GM12878 (cell line): ENCODE results near the gene CDC14A. TPM values are rescaled to one million over a fixed set of nuclear protein-coding genes. Genes with fewer than 3 reads are reported as not detected.

ENCODE experiments used
- ATAC-seq: fragments of 200-7000 bp; cut with Tn5 transposase; 3 replicates; pipeline ENCODE4 v1.9.1; 2020; ENCODE audit warnings: mild to moderate bottlenecking, moderate library complexity
- BruUV-seq: library from RNA; stranded (reverse); fragments of 400-500 nt; replicated peaks from 2 replicates; lab custom pipeline; 2021; lab: Mats Ljungman, UMichigan
- CTCF ChIA-PET: fragments of 300-600 bp; sonication (Branson Sonifier 250); formaldehyde crosslinking; extraction: SDS; loops from one replicate; lab custom pipeline; 2021; ENCODE audit warnings: inconsistent platforms; lab: Yijun Ruan, JAX
- POLR2A ChIA-PET: fragments of 350-600 bp; formaldehyde crosslinking; extraction: SDS; loops from one replicate; lab custom pipeline; 2021; ENCODE audit warnings: inconsistent platforms; lab: Charles Lee
- RAD21 ChIA-PET: fragments of 300-600 bp; sonication (Branson Sonifier 250); formaldehyde crosslinking; loops from one replicate; lab custom pipeline; 2023; ENCODE audit warnings: antibody characterized with exemption; ENCODE audit not compliant: unreplicated experiment; lab: Charles Lee
- SMC1A ChIA-PET: fragments of 300-600 bp; sonication (Branson Sonifier 250); formaldehyde crosslinking; loops from one replicate; lab custom pipeline; 2023; ENCODE audit not compliant: unreplicated experiment, uncharacterized antibody; lab: Charles Lee
- DNase-seq: peaks from one replicate; pipeline ENCODE4 v3.0.0-alpha.2; 2011; ENCODE audit warnings: low read depth, low spot score
- FAIRE-seq: peaks from 3 replicates; lab custom pipeline; 2011; peaks lifted over from hg19 to GRCh38; lab: Jason Lieb, UNC
- H2AFZ ChIP-seq: 2 replicates; pipeline ENCODE4 v1.6.0; 2011; ENCODE audit warnings: low read depth, low read length, control low read depth; ENCODE audit not compliant: control insufficient read depth
- H3K27ac ChIP-seq: 2 replicates; pipeline ENCODE4 v1.5.1; 2011; ENCODE audit warnings: control low read depth; ENCODE audit not compliant: control insufficient read depth, insufficient read depth
- H3K27me3 ChIP-seq, 2 experiments: replicated peaks in 1 of 2; 2 replicates each; pipeline versions ENCODE4 v1.6.0 to v1.6.1; 2011; ENCODE audit warnings: low read length in 1 of 2; ENCODE audit not compliant: control insufficient read depth in 2 of 2, insufficient read depth in 2 of 2
- H3K36me3 ChIP-seq, 2 experiments: 2 replicates each; pipeline ENCODE4 v1.5.1; 2011; ENCODE audit warnings: low read length in 1 of 2; ENCODE audit not compliant: control insufficient read depth in 2 of 2, insufficient read depth in 2 of 2
- H3K4me1 ChIP-seq: 2 replicates; pipeline ENCODE4 v1.6.1; 2011; ENCODE audit warnings: mild to moderate bottlenecking, low read length, moderate library complexity, mixed read lengths; ENCODE audit not compliant: control insufficient read depth, insufficient read depth
- H3K4me2 ChIP-seq: 2 replicates; pipeline ENCODE4 v1.6.0; 2011; ENCODE audit warnings: control low read depth; ENCODE audit not compliant: control insufficient read depth, insufficient read depth
- H3K4me3 ChIP-seq: fragments of 200-600 bp; sonication (generic); 2 replicates; pipeline ENCODE4 v1.5.1; 2016
- H3K79me2 ChIP-seq: 2 replicates; pipeline ENCODE4 v1.6.0; 2011; ENCODE audit warnings: low read length; ENCODE audit not compliant: control insufficient read depth, insufficient read depth
- H3K9ac ChIP-seq: 2 replicates; pipeline ENCODE4 v1.8.0; 2011; ENCODE audit warnings: low read length, control low read depth, mixed read lengths; ENCODE audit not compliant: control insufficient read depth, insufficient read depth
- H3K9me3 ChIP-seq: replicated peaks from 3 replicates; pipeline ENCODE4 v1.5.1; 2011; ENCODE audit warnings: mild to moderate bottlenecking, low read length; ENCODE audit not compliant: control insufficient read depth, insufficient read depth
- H4K20me1 ChIP-seq: 2 replicates; pipeline ENCODE4 v1.6.0; 2011; ENCODE audit not compliant: control insufficient read depth, insufficient read depth
- CBX5 ChIP-seq: sonication (generic); IDR thresholded peaks from 2 replicates; pipeline ENCODE4 v1.6.1; 2016; ENCODE audit warnings: low read depth, moderate library complexity, mild to moderate bottlenecking, inconsistent platforms
- CREM ChIP-seq: IDR thresholded peaks from 2 replicates; pipeline ENCODE4 v1.6.1; 2014; ENCODE audit warnings: antibody characterized with exemption, low read depth
- ESRRA ChIP-seq: IDR thresholded peaks from 2 replicates; pipeline ENCODE4 v1.6.1; 2012; ENCODE audit warnings: mild to moderate bottlenecking, low read length, improper control_type of control experiment
- FOXK2 ChIP-seq: fragments of 450-650 bp; IDR thresholded peaks from 2 replicates; pipeline ENCODE4 v1.6.1; 2017; ENCODE audit warnings: mild to moderate bottlenecking, moderate library complexity
- IKZF1 ChIP-seq: fragments of 450-650 bp; conservative IDR thresholded peaks from 2 replicates; pipeline ENCODE4 v1.6.1; 2017; ENCODE audit warnings: antibody characterized with exemption, mild to moderate bottlenecking
- IRF4 ChIP-seq: IDR thresholded peaks from 2 replicates; pipeline ENCODE4 v1.6.1; 2011; ENCODE audit warnings: low read depth, low read length
- JUND ChIP-seq: IDR thresholded peaks from 2 replicates; pipeline ENCODE4 v1.6.1; 2012; ENCODE audit warnings: low read depth, mild to moderate bottlenecking, low read length, improper control_type of control experiment, moderate library complexity
- NBN ChIP-seq: fragments of 450-650 bp; IDR thresholded peaks from 2 replicates; pipeline ENCODE4 v1.6.1; 2016
- NFYA ChIP-seq: IDR thresholded peaks from 2 replicates; pipeline ENCODE4 v1.6.1; 2011; ENCODE audit warnings: low read depth, mild to moderate bottlenecking, low read length, improper control_type of control experiment, borderline replicate concordance
- RCOR1 ChIP-seq: conservative IDR thresholded peaks from 2 replicates; pipeline ENCODE4 v1.6.1; 2012; ENCODE audit warnings: low read depth, low read length, improper control_type of control experiment
- SIX5 ChIP-seq: IDR thresholded peaks from 2 replicates; pipeline ENCODE4 v1.6.1; 2011; ENCODE audit warnings: mild to moderate bottlenecking, low read depth, low read length, moderate library complexity; ENCODE audit not compliant: severe bottlenecking
- SUZ12 ChIP-seq: fragments of 200-600 bp; sonication (generic); IDR thresholded peaks from one replicate; pipeline ENCODE4 v1.6.1; 2018; ENCODE audit warnings: antibody characterized with exemption, mild to moderate bottlenecking; ENCODE audit not compliant: unreplicated experiment
- ZNF384 ChIP-seq: IDR thresholded peaks from 2 replicates; pipeline ENCODE4 v1.6.1; 2012; ENCODE audit warnings: low read depth, mild to moderate bottlenecking, low read length, improper control_type of control experiment, borderline replicate concordance
- WGBS: methylation state at CpG from one replicate; pipeline ENCODE4 v1.1.6; 2016; ENCODE audit warnings: low lambda C conversion rate; ENCODE audit not compliant: insufficient replicate concordance, insufficient coverage; ENCODE audit errors: missing lambda C conversion rate; 5-methylcytosine and 5-hydroxymethylcytosine counted together
- in situ Hi-C: fragments of 300-500 bp; cut with MboI; formaldehyde crosslinking; loops from 9 replicates; pipeline ENCODE4 v1.14.3; 2018; ENCODE audit warnings: mixed read lengths
- intact Hi-C: fragments of 100-400 bp; cut with micrococcal nuclease; formaldehyde crosslinking; loops from one replicate; pipeline ENCODE4 v1.14.2; 2022; ENCODE audit not compliant: unreplicated experiment
- polyA plus RNA-seq, 11 experiments: library from polyadenylated mRNA; depleted of rRNA in 4 of 11; unstranded in 6 of 11; stranded (reverse) in 5 of 11; fragments of >200 nt; fragmentation: Nextera tagmentation in 4 of 11; fragmentation: Illumina TruSeq in 1 of 11; extraction: Ambion mirVana in 4 of 11; extraction: Trizol in 1 of 11; gene quantifications; 1 replicate in 1 of 11; 2 replicates in 10 of 11; pipeline versions ENCODE4 v1.2.1 to v1.2.3, GENCODE V29; 2011 to 2016; ENCODE audit warnings: inconsistent platforms in 2 of 11, missing spikeins in 2 of 11, low read depth in 1 of 11
- total RNA-seq, 4 experiments: library from RNA; depleted of rRNA in 3 of 4; stranded (reverse); fragments of >200 nt in 3 of 4; fragmentation: Illumina TruSeq in 1 of 4; extraction: Trizol in 1 of 4; gene quantifications; 2 replicates each; pipeline versions ENCODE4 v1.2.1 to v1.2.3, GENCODE V29; 2013 to 2021
- TF ChIP-seq, protein P1 (sequence below): fragments of 150-350 bp; IDR thresholded peaks from 2 replicates; pipeline ENCODE4 v1.6.1; 2016; ENCODE audit warnings: low read depth, low read length

The CDC14A gene
- total and polyA plus RNA-seq, 10 of the 15 experiments (the other 5 are each of a cell fraction or from before 2014, with no cell fraction given): 1.5 to 7.1 (median 5.5) TPM

DNA sequence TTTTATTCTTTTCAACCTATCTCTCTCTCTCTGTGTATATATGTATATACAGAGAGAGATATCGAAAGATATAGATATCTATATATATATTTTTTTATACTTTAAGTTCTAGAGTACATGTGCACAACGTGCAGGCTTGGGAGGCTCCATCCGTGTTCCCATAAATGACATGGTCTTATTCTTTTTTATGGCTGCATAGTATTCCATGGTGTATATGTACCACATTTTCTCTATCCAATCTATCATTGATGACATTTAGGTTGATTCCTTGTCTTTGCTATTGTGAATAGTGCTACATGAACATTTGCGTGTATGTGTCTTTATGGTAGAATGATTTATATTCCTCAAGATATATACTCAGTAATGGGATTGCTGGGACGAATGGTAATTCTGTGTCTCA, 130.4 kb downstream of the CDC14A start (continued):
- TF ChIP-seq ESRRA (no peak), JUND (no peak), SUZ12 (no peak), SIX5 (no peak)

DNA sequence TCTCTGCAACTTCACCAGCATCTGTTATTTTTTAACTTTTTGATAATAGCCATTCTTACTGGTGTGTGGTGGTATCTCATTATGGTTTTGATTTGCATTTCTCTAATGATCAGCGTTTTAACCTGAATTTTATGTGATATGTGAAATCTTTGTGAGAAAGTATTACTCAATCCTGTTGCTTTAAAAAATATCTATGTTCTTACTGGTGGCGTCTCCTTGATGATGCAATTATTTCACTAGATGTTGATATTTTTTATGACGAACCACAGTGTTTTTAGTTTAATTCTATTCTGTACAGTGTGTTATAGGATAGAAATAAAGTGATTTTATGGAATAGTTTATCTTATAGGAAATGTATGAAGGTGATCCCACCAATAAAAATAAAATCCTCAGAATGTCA, 130.9 kb downstream of the CDC14A start:
- no peaks in the 10 kb centered on the region for H3K36me3 ChIP-seq
- ATAC-seq (no peak), DNase-seq (no peak)
- H3K27me3 ChIP-seq: no peaks in the 10 kb centered on the region
- H4K20me1 ChIP-seq: no peaks in the 10 kb centered on the region
- RAD21 ChIA-PET: no interaction called here
- in situ Hi-C loops: no loop called here
- no TSS peak for BruUV-seq
- SMC1A ChIA-PET: no interaction called here
- H3K9me3 ChIP-seq: no peaks in the 10 kb centered on the region
- POLR2A ChIA-PET: no interaction called here
- no peaks in the 10 kb centered on the region for H3K4me1 ChIP-seq
- CTCF ChIA-PET: no interaction called here
- H3K9ac ChIP-seq: no peak overlapping the region
- 97% methylated on average over 3 of the region's 3 CpGs for WGBS
- TF ChIP-seq RCOR1: no peak
- TF ChIP-seq SUZ12: no peak
- no peak for TF ChIP-seq ZNF384
- no peak for TF ChIP-seq IRF4
- TF ChIP-seq, all 136 proteins: peak for 0
- Histone ChIP-seq H3K4me3 (no peak overlapping the region), H3K4me2 (no peak overlapping the region), H2AFZ (no peak overlapping the region), H3K27ac (no peak overlapping the region), H3K79me2 (no peaks in the 10 kb centered on the region)
- intact Hi-C loops: no loop called here
- FAIRE-seq: no peak

DNA sequence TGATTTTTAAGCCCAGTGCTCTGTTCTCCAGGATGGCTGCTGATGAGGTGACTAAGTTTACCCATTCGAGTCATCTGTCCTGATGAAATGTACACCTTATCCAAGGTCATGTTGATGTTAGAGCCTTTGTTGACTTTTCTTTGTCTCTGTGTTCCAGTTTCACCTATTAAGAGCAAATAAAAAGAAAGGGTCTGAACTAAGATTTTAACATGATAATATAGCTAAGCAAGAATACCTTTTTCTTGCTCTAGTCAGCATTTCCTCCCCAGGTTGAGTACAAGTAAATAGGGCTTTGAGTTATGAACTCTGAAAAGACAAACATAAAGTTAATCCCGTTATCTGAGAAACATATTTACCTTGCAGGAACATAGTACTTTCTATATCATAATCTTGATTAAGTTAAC, 133.6 kb downstream of the CDC14A start:
- H2AFZ ChIP-seq: no peak overlapping the region
- POLR2A ChIA-PET: no interaction called here
- FAIRE-seq: no peak
- H3K4me3 ChIP-seq: no peak overlapping the region
- 87% methylated on average over 2 of the region's 2 CpGs for WGBS
- no peaks in the 10 kb centered on the region for H4K20me1 ChIP-seq
- SMC1A ChIA-PET: no interaction called here
- no TSS peak for BruUV-seq
- intact Hi-C loops: no loop called here
- no peaks in the 10 kb centered on the region for H3K79me2 ChIP-seq
- in situ Hi-C loops: no loop called here
- H3K36me3 ChIP-seq: no peaks in the 10 kb centered on the region
- H3K4me1 ChIP-seq: no peaks in the 10 kb centered on the region
- H3K4me2 ChIP-seq: no peak overlapping the region
- ATAC-seq: no peak
- no peak for DNase-seq
- RAD21 ChIA-PET: no interaction called here
- no peak overlapping the region for H3K9ac ChIP-seq
- TF ChIP-seq, protein P1, sequence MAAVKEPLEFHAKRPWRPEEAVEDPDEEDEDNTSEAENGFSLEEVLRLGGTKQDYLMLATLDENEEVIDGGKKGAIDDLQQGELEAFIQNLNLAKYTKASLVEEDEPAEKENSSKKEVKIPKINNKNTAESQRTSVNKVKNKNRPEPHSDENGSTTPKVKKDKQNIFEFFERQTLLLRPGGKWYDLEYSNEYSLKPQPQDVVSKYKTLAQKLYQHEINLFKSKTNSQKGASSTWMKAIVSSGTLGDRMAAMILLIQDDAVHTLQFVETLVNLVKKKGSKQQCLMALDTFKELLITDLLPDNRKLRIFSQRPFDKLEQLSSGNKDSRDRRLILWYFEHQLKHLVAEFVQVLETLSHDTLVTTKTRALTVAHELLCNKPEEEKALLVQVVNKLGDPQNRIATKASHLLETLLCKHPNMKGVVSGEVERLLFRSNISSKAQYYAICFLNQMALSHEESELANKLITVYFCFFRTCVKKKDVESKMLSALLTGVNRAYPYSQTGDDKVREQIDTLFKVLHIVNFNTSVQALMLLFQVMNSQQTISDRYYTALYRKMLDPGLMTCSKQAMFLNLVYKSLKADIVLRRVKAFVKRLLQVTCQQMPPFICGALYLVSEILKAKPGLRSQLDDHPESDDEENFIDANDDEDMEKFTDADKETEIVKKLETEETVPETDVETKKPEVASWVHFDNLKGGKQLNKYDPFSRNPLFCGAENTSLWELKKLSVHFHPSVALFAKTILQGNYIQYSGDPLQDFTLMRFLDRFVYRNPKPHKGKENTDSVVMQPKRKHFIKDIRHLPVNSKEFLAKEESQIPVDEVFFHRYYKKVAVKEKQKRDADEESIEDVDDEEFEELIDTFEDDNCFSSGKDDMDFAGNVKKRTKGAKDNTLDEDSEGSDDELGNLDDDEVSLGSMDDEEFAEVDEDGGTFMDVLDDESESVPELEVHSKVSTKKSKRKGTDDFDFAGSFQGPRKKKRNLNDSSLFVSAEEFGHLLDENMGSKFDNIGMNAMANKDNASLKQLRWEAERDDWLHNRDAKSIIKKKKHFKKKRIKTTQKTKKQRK: no peak
- TF ChIP-seq CREM (no peak), FOXK2 (no peak), CBX5 (no peak), NFYA (no peak), NBN (no peak), IKZF1 (no peak)
- no peak overlapping the region for H3K27ac ChIP-seq
- H3K27me3 ChIP-seq: no peaks in the 10 kb centered on the region
- CTCF ChIA-PET: interaction anchor here (1.3 kb wide), 1 partner anchor 11 kb away, joined by 3 read pairs; no protein-coding TSS in a partner anchor
- no peaks in the 10 kb centered on the region for H3K9me3 ChIP-seq
